Esophagus muscularis mucosa (tissue), 4 donors: ENCODE data around the gene OVOL2. TPM values are rescaled to one million over a fixed set of nuclear protein-coding genes. Genes with fewer than 3 reads are reported as not detected.

Experiments used
- DNase-seq: peaks from one replicate; pipeline ENCODE4 v3.0.0-alpha.2; 2017; ENCODE audit errors: extremely low spot score
- H3K27ac ChIP-seq, 4 donors: fragments of 200-600 bp; sonication (generic); replicated peaks in 1 of 4; 1 replicate in 3 of 4; 2 replicates in 1 of 4; pipeline ENCODE4 v1.5.1; 2016 to 2019; ENCODE audit warnings: mild to moderate bottlenecking in 1 of 4
- H3K27me3 ChIP-seq, 4 donors: fragments of 200-600 bp; sonication (generic); one replicate each; pipeline versions ENCODE4 v1.5.1 to v1.6.0; 2016 to 2019
- H3K36me3 ChIP-seq, 4 donors: fragments of 200-600 bp; sonication (generic); one replicate each; pipeline ENCODE4 v1.5.1; 2016 to 2019
- H3K4me1 ChIP-seq, 4 donors: fragments of 200-600 bp; sonication (generic); one replicate each; pipeline ENCODE4 v1.5.1; 2016 to 2019
- H3K4me3 ChIP-seq, 4 donors: fragments of 200-600 bp; sonication (generic); 1 replicate in 2 of 4; 2 replicates in 2 of 4; pipeline ENCODE4 v1.5.1; 2016 to 2019; ENCODE audit warnings: mild to moderate bottlenecking in 4 of 4, moderate library complexity in 1 of 4
- H3K9me3 ChIP-seq, 4 donors: fragments of 200-600 bp; sonication (generic); 1 replicate in 3 of 4; 2 replicates in 1 of 4; pipeline ENCODE4 v1.5.1; 2016 to 2019
- EP300 ChIP-seq: sonication (generic); formaldehyde crosslinking; IDR thresholded peaks from one replicate; pipeline ENCODE4 v1.6.1; 2017; ENCODE audit warnings: antibody characterized with exemption
- POLR2A ChIP-seq: fragments of 450-650 bp; IDR thresholded peaks from one replicate; pipeline ENCODE4 v1.6.1; 2017; ENCODE audit warnings: antibody characterized with exemption, moderate library complexity, mild to moderate bottlenecking, low read depth
- POLR2AphosphoS5 ChIP-seq, 2 donors: sonication (generic); formaldehyde crosslinking; IDR thresholded peaks; one replicate each; pipeline ENCODE4 v1.6.1; 2017; ENCODE audit warnings: antibody characterized with exemption in 2 of 2
- WGBS: methylation state at CpG from one replicate; pipeline ENCODE4 v1.1.5; 2018; 5-methylcytosine and 5-hydroxymethylcytosine counted together
- intact Hi-C: fragments of 100-400 bp; cut with DNase I; formaldehyde crosslinking; loops from one replicate; pipeline ENCODE4 v1.15.1; 2023
- total RNA-seq, 4 donors: library from RNA; depleted of rRNA; stranded (reverse); fragments of >200 nt; gene quantifications; one replicate each; pipeline versions ENCODE4 v1.1.0 to v1.2.1, GENCODE V29; 2016
- TF ChIP-seq, protein P1 (sequence below), 3 experiments: fragments of 200-600 bp in 2 of 3; fragments of 450-650 bp in 1 of 3; sonication (generic) in 2 of 3; IDR thresholded peaks; one replicate each; pipeline ENCODE4 v1.5.1; 2017 to 2019; ENCODE audit warnings: antibody characterized with exemption in 3 of 3, mild to moderate bottlenecking in 2 of 3, moderate library complexity in 1 of 3

The OVOL2 gene
- total RNA-seq, 4 donors from 2014 or later: not detected

DNA sequence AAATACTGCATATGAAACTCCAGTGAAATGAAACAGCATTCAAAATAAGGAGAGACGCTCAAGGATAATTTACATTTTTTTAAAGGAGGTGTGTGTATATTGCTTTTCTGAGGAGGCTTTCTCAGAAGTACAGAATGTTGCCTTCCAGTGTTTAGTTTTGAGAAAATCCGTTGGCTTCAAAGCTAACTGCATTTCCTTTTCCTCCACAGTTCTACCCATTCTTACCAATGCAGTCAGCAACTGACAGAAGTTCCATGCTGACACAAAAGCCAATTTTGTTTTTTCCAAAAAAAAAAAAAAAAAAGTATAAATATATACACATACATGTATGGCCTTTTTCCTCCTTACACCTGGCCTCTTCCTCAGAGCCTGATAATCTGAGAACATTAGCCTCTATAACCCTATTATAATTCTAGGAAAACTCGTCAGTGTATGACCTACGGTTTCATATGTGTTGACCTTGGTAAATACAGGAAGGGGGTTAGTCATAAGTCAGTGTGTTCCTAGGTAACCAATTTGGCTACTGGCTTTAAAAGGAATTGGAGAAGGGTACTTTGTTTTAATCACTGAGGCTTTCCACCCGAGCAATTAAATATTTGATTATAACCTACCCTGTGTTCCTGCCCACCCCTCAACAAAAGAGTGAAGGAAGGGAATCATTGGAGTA, 64.7 kb downstream of the OVOL2 start:
- intact Hi-C loops: loop anchor here (10.0 kb wide), 1 partner anchor 98 kb away; no protein-coding TSS in a partner anchor
- DNase-seq: no peak
- no peak overlapping the region for H3K27ac ChIP-seq
- H3K27me3 ChIP-seq: no peaks in the 10 kb centered on the region
- TF ChIP-seq, protein P1, sequence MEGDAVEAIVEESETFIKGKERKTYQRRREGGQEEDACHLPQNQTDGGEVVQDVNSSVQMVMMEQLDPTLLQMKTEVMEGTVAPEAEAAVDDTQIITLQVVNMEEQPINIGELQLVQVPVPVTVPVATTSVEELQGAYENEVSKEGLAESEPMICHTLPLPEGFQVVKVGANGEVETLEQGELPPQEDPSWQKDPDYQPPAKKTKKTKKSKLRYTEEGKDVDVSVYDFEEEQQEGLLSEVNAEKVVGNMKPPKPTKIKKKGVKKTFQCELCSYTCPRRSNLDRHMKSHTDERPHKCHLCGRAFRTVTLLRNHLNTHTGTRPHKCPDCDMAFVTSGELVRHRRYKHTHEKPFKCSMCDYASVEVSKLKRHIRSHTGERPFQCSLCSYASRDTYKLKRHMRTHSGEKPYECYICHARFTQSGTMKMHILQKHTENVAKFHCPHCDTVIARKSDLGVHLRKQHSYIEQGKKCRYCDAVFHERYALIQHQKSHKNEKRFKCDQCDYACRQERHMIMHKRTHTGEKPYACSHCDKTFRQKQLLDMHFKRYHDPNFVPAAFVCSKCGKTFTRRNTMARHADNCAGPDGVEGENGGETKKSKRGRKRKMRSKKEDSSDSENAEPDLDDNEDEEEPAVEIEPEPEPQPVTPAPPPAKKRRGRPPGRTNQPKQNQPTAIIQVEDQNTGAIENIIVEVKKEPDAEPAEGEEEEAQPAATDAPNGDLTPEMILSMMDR (IDR thresholded peaks at IDR 0.05): no peak
- no peak for TF ChIP-seq POLR2A
- no peak for TF ChIP-seq EP300
- TF ChIP-seq POLR2AphosphoS5 (IDR thresholded peaks at IDR 0.05): no peak
- peaks cover 5 to 29% (median 13%) of the 10 kb centered on the region in 4 donors for H3K36me3 ChIP-seq
- H3K9me3 ChIP-seq: no peaks in the 10 kb centered on the region
- H3K4me3 ChIP-seq: no peak overlapping the region
- WGBS: 75% methylated on average over 5 of the region's 5 CpGs
- H3K4me1 ChIP-seq: peaks cover 0 to 9% (median 9%) of the 10 kb centered on the region in 4 donors

- no peaks in the 10 kb centered on the region for H3K27me3 ChIP-seq
- no peaks in the 10 kb centered on the region for H3K9me3 ChIP-seq
- intact Hi-C loops: loop anchor here (10.0 kb wide), 1 partner anchor 97 kb away; no protein-coding TSS in a partner anchor
- no peak for DNase-seq
- peaks cover 0 to 9% (median 9%) of the 10 kb centered on the region in 4 donors for H3K4me1 ChIP-seq
- H3K4me3 ChIP-seq: no peak overlapping the region
- H3K27ac ChIP-seq: no peak overlapping the region
- peaks cover 5 to 29% (median 13%) of the 10 kb centered on the region in 4 donors for H3K36me3 ChIP-seq
- TF ChIP-seq EP300 (no peak), POLR2A (no peak), POLR2AphosphoS5 (IDR thresholded peaks at IDR 0.05) (no peak)
- TF ChIP-seq, protein P1 (IDR thresholded peaks at IDR 0.05): no peak
- 78% methylated on average over 6 of the region's 6 CpGs for WGBS
Observed at GRCh38 chr20:17992224-17992637, 65.5 kb downstream of the OVOL2 start.

GRCh38 chr20:17990278-17990972, 67.3 kb downstream of the OVOL2 start:
- 86% methylated on average over 10 of the region's 10 CpGs for WGBS
- no peak for DNase-seq
- H3K4me1 ChIP-seq: no peaks in the 10 kb centered on the region
- H3K36me3 ChIP-seq: peaks cover 5 to 35% (median 16%) of the 10 kb centered on the region in 4 donors
- no peak for TF ChIP-seq POLR2AphosphoS5 (IDR thresholded peaks at IDR 0.05)
- no peak for TF ChIP-seq POLR2A
- TF ChIP-seq EP300: no peak
- TF ChIP-seq, protein P1 (IDR thresholded peaks at IDR 0.05): no peak
- no peak overlapping the region for H3K4me3 ChIP-seq
- H3K27me3 ChIP-seq: no peaks in the 10 kb centered on the region
- H3K27ac ChIP-seq: no peak overlapping the region
- intact Hi-C loops: loop anchor here (10.0 kb wide), 1 partner anchor 96 kb away; no protein-coding TSS in a partner anchor
- H3K9me3 ChIP-seq: no peaks in the 10 kb centered on the region

DNA sequence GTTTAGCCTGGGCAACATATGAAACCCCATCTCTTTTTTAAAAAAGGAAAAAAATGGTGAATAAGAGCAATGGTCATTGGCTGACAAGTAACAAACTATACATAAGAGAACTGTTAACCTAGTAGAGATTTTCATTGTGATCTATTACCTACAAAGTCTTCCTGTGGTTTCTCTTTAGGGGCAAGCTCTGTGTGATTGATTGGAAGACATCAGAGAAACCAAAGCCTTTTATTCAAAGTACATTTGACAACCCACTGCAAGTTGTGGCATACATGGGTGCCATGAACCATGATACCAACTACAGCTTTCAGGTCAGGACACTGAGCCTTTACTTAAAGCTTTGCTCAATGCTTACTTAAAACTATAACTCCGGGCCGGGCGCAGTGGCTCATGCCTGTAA, 69.7 kb downstream of the OVOL2 start:
- Histone ChIP-seq H3K4me3 (no peak overlapping the region), H3K36me3 (peaks cover 5 to 35% (median 16%) of the 10 kb centered on the region in 4 donors), H3K4me1 (no peaks in the 10 kb centered on the region), H3K27me3 (no peaks in the 10 kb centered on the region), H3K27ac (no peak overlapping the region), H3K9me3 (no peaks in the 10 kb centered on the region)
- intact Hi-C loops: no loop called here
- no peak for DNase-seq
- TF ChIP-seq, protein P1 (IDR thresholded peaks at IDR 0.05): no peak
- no peak for TF ChIP-seq POLR2AphosphoS5 (IDR thresholded peaks at IDR 0.05)
- no peak for TF ChIP-seq EP300
- no peak for TF ChIP-seq POLR2A
- whole genome bisulfite sequencing: 100% methylated on average over 3 of the region's 3 CpGs
